IMR-90 (cell line): ENCODE measurements around the gene CCDC181. TPM values are rescaled to one million over a fixed set of nuclear protein-coding genes. Genes with fewer than 3 reads are reported as not detected.

Experiments used
- ATAC-seq: fragments of 200-7000 bp; cut with Tn5 transposase; 2 replicates; pipeline ENCODE4 v1.9.1; 2020; ENCODE audit warnings: low read depth, mild to moderate bottlenecking, moderate library complexity
- BruUV-seq: library from RNA; stranded (reverse); fragments of 400-500 nt; replicated peaks from 2 replicates; lab custom pipeline; 2021; lab: Mats Ljungman, UMichigan
- CTCF ChIA-PET: fragments of 300-600 bp; formaldehyde crosslinking; extraction: SDS; loops from one replicate; lab custom pipeline; 2021; ENCODE audit warnings: antibody characterized with exemption; lab: Yijun Ruan, JAX
- POLR2A ChIA-PET: fragments of 300-600 bp; sonication (Branson Sonifier 250); formaldehyde crosslinking; loops from one replicate; lab custom pipeline; 2022; ENCODE audit warnings: antibody characterized with exemption; ENCODE audit not compliant: unreplicated experiment; lab: Charles Lee
- DNase-seq: peaks from one replicate; pipeline ENCODE4 v3.0.0; 2013
- H2AFZ ChIP-seq: replicated peaks from 2 replicates; pipeline ENCODE3; 2013; ENCODE audit warnings: low read length, mild to moderate bottlenecking; ENCODE audit not compliant: poor library complexity
- H2AK5ac ChIP-seq: 2 replicates; pipeline ENCODE4 v1.6.1; 2013; ENCODE audit warnings: low read depth, low read length, inconsistent platforms
- H2AK9ac ChIP-seq: replicated peaks from 2 replicates; pipeline ENCODE3; 2013; ENCODE audit warnings: mild to moderate bottlenecking, low read depth, low read length, moderate library complexity; ENCODE audit not compliant: poor library complexity
- H2BK120ac ChIP-seq: 2 replicates; pipeline ENCODE4 v1.6.1; 2013; ENCODE audit warnings: low read depth, low read length, inconsistent platforms
- H2BK15ac ChIP-seq: 3 replicates; pipeline ENCODE4 v1.6.1; 2013; ENCODE audit warnings: low read depth, low read length, inconsistent platforms
- H2BK20ac ChIP-seq: 2 replicates; pipeline ENCODE4 v1.6.1; 2013; ENCODE audit warnings: low read depth, mild to moderate bottlenecking, inconsistent platforms, low read length, moderate library complexity
- H2BK5ac ChIP-seq: 2 replicates; pipeline ENCODE4 v1.6.1; 2013; ENCODE audit warnings: mild to moderate bottlenecking, low read depth, low read length, inconsistent platforms; ENCODE audit not compliant: poor library complexity, severe bottlenecking
- H3K14ac ChIP-seq: replicated peaks from 2 replicates; pipeline ENCODE4 v1.6.1; 2013; ENCODE audit warnings: low read depth, low read length, inconsistent platforms
- H3K18ac ChIP-seq: 2 replicates; pipeline ENCODE4 v1.6.1; 2013; ENCODE audit warnings: low read depth, low read length, control low read depth
- H3K23ac ChIP-seq: 2 replicates; pipeline ENCODE4 v1.6.1; 2013; ENCODE audit warnings: low read depth, low read length, inconsistent platforms
- H3K27ac ChIP-seq: 2 replicates; pipeline ENCODE4 v1.5.1; 2013; ENCODE audit warnings: mild to moderate bottlenecking, control low read depth, low read length; ENCODE audit not compliant: insufficient read depth
- H3K27me3 ChIP-seq: 2 replicates; pipeline ENCODE4 v1.6.1; 2013; ENCODE audit warnings: low read length; ENCODE audit not compliant: control insufficient read depth, insufficient read depth
- H3K36me3 ChIP-seq: 2 replicates; pipeline ENCODE4 v1.6.1; 2013; ENCODE audit warnings: low read length, mixed read lengths; ENCODE audit not compliant: control insufficient read depth, insufficient read depth
- H3K4ac ChIP-seq: 2 replicates; pipeline ENCODE4 v1.6.1; 2013; ENCODE audit warnings: low read depth, low read length, inconsistent platforms
- H3K4me1 ChIP-seq: 2 replicates; pipeline ENCODE4 v1.6.1; 2013; ENCODE audit warnings: low read length, mixed read lengths; ENCODE audit not compliant: control insufficient read depth, insufficient read depth
- H3K4me2 ChIP-seq: 2 replicates; pipeline ENCODE4 v1.6.1; 2013; ENCODE audit warnings: low read depth, mild to moderate bottlenecking, control low read depth, low read length, moderate library complexity
- H3K4me3 ChIP-seq: 2 replicates; pipeline ENCODE4 v1.5.1; 2013; ENCODE audit warnings: low read depth, mild to moderate bottlenecking, control low read depth, low read length, moderate library complexity; ENCODE audit not compliant: insufficient read depth
- H3K56ac ChIP-seq: 2 replicates; pipeline ENCODE4 v1.6.1; 2013; ENCODE audit warnings: low read length, inconsistent platforms; ENCODE audit not compliant: insufficient read depth; ENCODE audit errors: extremely low read depth
- H3K79me1 ChIP-seq, 2 experiments: 2 replicates each; pipeline ENCODE4 v1.6.1; 2013; ENCODE audit warnings: low read length in 2 of 2, inconsistent platforms in 1 of 2, low read depth in 1 of 2
- H3K9ac ChIP-seq: 2 replicates; pipeline ENCODE4 v1.6.1; 2013; ENCODE audit warnings: low read depth, low read length, control low read depth
- H3K9me1 ChIP-seq: 2 replicates; pipeline ENCODE4 v1.6.1; 2013; ENCODE audit warnings: low read length, inconsistent platforms; ENCODE audit not compliant: insufficient read depth
- H3K9me3 ChIP-seq: 2 replicates; pipeline ENCODE4 v1.6.1; 2013; ENCODE audit warnings: low read length; ENCODE audit not compliant: control insufficient read depth, insufficient read depth
- H4K20me1 ChIP-seq: 2 replicates; pipeline ENCODE4 v1.6.1; 2013; ENCODE audit warnings: low read length, inconsistent platforms; ENCODE audit not compliant: insufficient read depth
- H4K5ac ChIP-seq: 2 replicates; pipeline ENCODE4 v1.6.1; 2013; ENCODE audit warnings: mild to moderate bottlenecking, low read depth, low read length, control low read depth
- H4K8ac ChIP-seq, 2 experiments: 2 replicates each; pipeline ENCODE4 v1.6.1; 2013; ENCODE audit warnings: low read depth in 2 of 2, low read length in 2 of 2, control low read depth in 1 of 2, inconsistent platforms in 1 of 2
- H4K91ac ChIP-seq: 2 replicates; pipeline ENCODE4 v1.6.1; 2013; ENCODE audit warnings: low read depth, low read length, inconsistent platforms; ENCODE audit not compliant: insufficient read depth
- BHLHE40 ChIP-seq: fragments of 150-350 bp; IDR thresholded peaks from 2 replicates; pipeline ENCODE4 v1.6.1; 2016; ENCODE audit warnings: mild to moderate bottlenecking, low read depth, low read length
- CEBPB ChIP-seq: IDR thresholded peaks from 2 replicates; pipeline ENCODE4 v1.6.1; 2012; ENCODE audit warnings: low read depth, low read length, improper control_type of control experiment
- CHD1 ChIP-seq: IDR thresholded peaks from 2 replicates; pipeline ENCODE4 v1.6.1; 2012; ENCODE audit warnings: low read depth, low read length, improper control_type of control experiment
- CTCF ChIP-seq: conservative IDR thresholded peaks from 2 replicates; pipeline ENCODE4 v1.5.1; 2012; ENCODE audit warnings: mild to moderate bottlenecking, low read depth, low read length, improper control_type of control experiment
- ELK1 ChIP-seq: fragments of 150-350 bp; IDR thresholded peaks from 2 replicates; pipeline ENCODE4 v1.6.1; 2016; ENCODE audit warnings: low read depth, mild to moderate bottlenecking, low read length, moderate library complexity, borderline replicate concordance
- FOS ChIP-seq: fragments of 150-350 bp; IDR thresholded peaks from 2 replicates; pipeline ENCODE4 v1.6.1; 2016; ENCODE audit warnings: low read depth, low read length
- MAFK ChIP-seq: IDR thresholded peaks from 2 replicates; pipeline ENCODE4 v1.6.1; 2012; ENCODE audit warnings: low read depth, low read length, improper control_type of control experiment
- MAZ ChIP-seq: IDR thresholded peaks from 2 replicates; pipeline ENCODE4 v1.6.1; 2012; ENCODE audit warnings: low read depth, mild to moderate bottlenecking, low read length, improper control_type of control experiment, moderate library complexity, borderline replicate concordance
- MXI1 ChIP-seq: IDR thresholded peaks from 2 replicates; pipeline ENCODE4 v1.6.1; 2012; ENCODE audit warnings: low read depth, mild to moderate bottlenecking, low read length, moderate library complexity, borderline replicate concordance
- NFE2L2 ChIP-seq: fragments of 150-350 bp; IDR thresholded peaks from 2 replicates; pipeline ENCODE4 v1.6.1; 2016; ENCODE audit warnings: low read depth, mild to moderate bottlenecking, low read length
- POLR2A ChIP-seq: IDR thresholded peaks from 2 replicates; pipeline ENCODE4 v1.6.1; 2012; ENCODE audit warnings: mild to moderate bottlenecking, low read depth, low read length
- RAD21 ChIP-seq: IDR thresholded peaks from 2 replicates; pipeline ENCODE4 v1.6.1; 2012; ENCODE audit warnings: low read length, improper control_type of control experiment
- RCOR1 ChIP-seq: IDR thresholded peaks from 2 replicates; pipeline ENCODE4 v1.6.1; 2012; ENCODE audit warnings: mild to moderate bottlenecking, low read length, improper control_type of control experiment; ENCODE audit not compliant: insufficient replicate concordance
- RFX5 ChIP-seq: IDR thresholded peaks from 2 replicates; pipeline ENCODE4 v1.8.0; 2012; ENCODE audit warnings: low read depth, mild to moderate bottlenecking, low read length, moderate library complexity
- SMC3 ChIP-seq: fragments of 150-350 bp; IDR thresholded peaks from 2 replicates; pipeline ENCODE4 v1.6.1; 2016; ENCODE audit warnings: low read depth, mild to moderate bottlenecking, antibody characterized with exemption, low read length, moderate library complexity
- USF2 ChIP-seq: fragments of 150-350 bp; IDR thresholded peaks from 2 replicates; pipeline ENCODE4 v1.6.1; 2017; ENCODE audit warnings: mild to moderate bottlenecking, antibody characterized with exemption, low read length, low read depth
- WGBS, 2 experiments: methylation state at CpG; one replicate each; pipeline versions ENCODE4 v1.1.5 to v1.1.7; 2013; ENCODE audit warnings: missing lambda C conversion rate in 2 of 2; ENCODE audit not compliant: insufficient read length in 1 of 2; ENCODE audit errors: extremely low coverage in 2 of 2; 5-methylcytosine and 5-hydroxymethylcytosine counted together
- dilution Hi-C: fragments of 300-500 bp; cut with HindIII; formaldehyde crosslinking; loops from one replicate; pipeline ENCODE4 v1.14.3; 2018; ENCODE audit warnings: low sequenced_read_pairs; ENCODE audit not compliant: unreplicated experiment
- in situ Hi-C: fragments of 300-500 bp; cut with MboI; formaldehyde crosslinking; loops from 3 replicates; pipeline ENCODE4 v1.14.3; 2019; ENCODE audit warnings: low sequenced_read_pairs, inconsistent platforms, mixed read lengths
- intact Hi-C: fragments of 100-400 bp; cut with micrococcal nuclease; formaldehyde crosslinking; loops from 2 replicates; pipeline ENCODE4 v1.10.0; 2022
- polyA plus RNA-seq, 3 experiments: library from polyadenylated mRNA; depleted of rRNA; stranded (reverse); fragments of >200 nt; gene quantifications; 2 replicates each; pipeline ENCODE4 v1.2.3, GENCODE V29; 2012; ENCODE audit warnings: low replicate concordance in 1 of 3
- total RNA-seq: library from RNA; depleted of rRNA; stranded (reverse); fragments of >200 nt; gene quantifications from 2 replicates; pipeline ENCODE4 v1.2.3, GENCODE V29; 2012

The CCDC181 gene
- total and polyA plus RNA-seq, 2 of the 4 experiments (the other 2 are of a cell fraction) = 0.03 TPM; not detected in 1

- Histone ChIP-seq H3K14ac (no peak overlapping the region), H4K91ac (no peak overlapping the region), H3K23ac (no peak overlapping the region), H3K56ac (no peak overlapping the region), H4K5ac (no peak overlapping the region), H3K4me2 (no peak overlapping the region), H2BK120ac (no peak overlapping the region), H4K8ac (no peak overlapping the region), H2AFZ (no peak overlapping the region), H2AK5ac (no peak overlapping the region), H3K4ac (no peak overlapping the region), H3K27ac (no peak overlapping the region), H3K9me3 (no peaks in the 10 kb centered on the region), H2BK15ac (no peak overlapping the region), H3K18ac (no peak overlapping the region), H3K4me1 (peaks cover 8% of the 10 kb centered on the region), H3K9ac (no peak overlapping the region), H3K9me1 (peaks cover 5% of the 10 kb centered on the region; the same call in 1 of the 2 replicates), H2BK20ac (no peak overlapping the region), H3K27me3 (no peaks in the 10 kb centered on the region), H3K79me1 (peaks cover 26 to 35% of the 10 kb centered on the region in 2 experiments), H3K36me3 (peaks cover 2% of the 10 kb centered on the region), H4K20me1 (no peaks in the 10 kb centered on the region), H2AK9ac (no peak overlapping the region), H2BK5ac (no peak overlapping the region), H3K4me3 (no peak overlapping the region)
- intact Hi-C loops = loop anchor here (5.0 kb wide), 2 partner anchors 182 to 258 kb away; partner anchors contain the start of gene ATP1B1
- DNase-seq (no peak), ATAC-seq (no peak)
- ChIA-PET POLR2A (no interaction called here), CTCF (interaction anchor here (0.6 to 1.3 kb wide), 2 partner anchors 16 to 36 kb away, joined by 3 read pairs; no protein-coding TSS in a partner anchor)
- WGBS, 2 experiments = no CpG with 5 or more reads among the region's 2 CpGs
- dilution Hi-C loops = no loop called here
- TF ChIP-seq FOS (no peak), POLR2A (no peak), RAD21 (no peak), CEBPB (no peak), CHD1 (no peak), MAFK (no peak), NFE2L2 (no peak), MAZ (no peak), USF2 (no peak), RFX5 (no peak), RCOR1 (no peak), ELK1 (no peak), SMC3 (no peak), MXI1 (no peak), BHLHE40 (no peak), CTCF (no peak)
- in situ Hi-C loops = loop anchor here (5.0 to 25.0 kb wide), 2 partner anchors 248 to 1028 kb away; no protein-coding TSS in a partner anchor
- BruUV-seq = no TSS peak
Observed at GRCh38 chr1:169364948-169365347, 62.3 kb downstream of the CCDC181 start.
